ENCODE measurements around the gene MASP2.

MASP2 gene

GRCh38 chr1:11059155-11059967 lies 12.3 kb upstream of the MASP2 start:
- Histone ChIP-seq H2AFZ (ENCODE audit: insufficient read depth, low read length, poor library complexity) (peak overlapping the region; percentile 87), H3K79me2 (ENCODE audit: control insufficient read depth, insufficient read depth, low read length, poor library complexity) (peaks cover 9% of the 10 kb centered on the region), H3K4ac (ENCODE audit: low read depth, low read length) (peak overlapping the region; percentile 41), H3K4me3 (ENCODE audit: low read depth, low read length) (peak overlapping the region; percentile 89), H3K9me3 (ENCODE audit: insufficient read depth, low read depth, low read length) (no peaks in the 10 kb centered on the region), H3K79me1 (ENCODE audit: low read length) (peaks cover 2% of the 10 kb centered on the region), H4K12ac (ENCODE audit: low read depth, low read length) (no peak overlapping the region), H2BK120ac (ENCODE audit: insufficient read depth, low read length, poor library complexity) (no peak overlapping the region), H3K23ac (ENCODE audit: low read length) (no peak overlapping the region), H3K18ac (ENCODE audit: low read length) (peak overlapping the region; percentile 13), H3K27me3 (ENCODE audit: insufficient read depth, low read length) (no peaks in the 10 kb centered on the region), H3K14ac (ENCODE audit: low read length) (peak overlapping the region; percentile 74), H2AK5ac (ENCODE audit: low read length) (no peak overlapping the region), H2BK12ac (ENCODE audit: low read length) (no peak overlapping the region), H3K9ac (ENCODE audit: low read length) (peak overlapping the region; percentile 81), H3K4me2 (ENCODE audit: low read length) (peak overlapping the region; percentile 68), H4K91ac (ENCODE audit: low read depth, low read length) (peak overlapping the region; percentile 64), H3K36me3 (ENCODE audit: control insufficient read depth in 1 of 2, insufficient read depth in 2 of 2, low read length in 2 of 2) (peaks cover 26 to 27% of the 10 kb centered on the region in 2 experiments), H3K27ac (ENCODE audit: low read depth, low read length) (no peak overlapping the region), H2BK5ac (ENCODE audit: low read depth, low read length, poor library complexity) (peak overlapping the region; percentile 14), H3K4me1 (ENCODE audit: control insufficient read depth in 1 of 2, insufficient read depth in 2 of 2, low read length in 2 of 2) (peaks cover 0 to 11% of the 10 kb centered on the region in 2 experiments), H4K8ac (ENCODE audit: low read depth, low read length) (peak overlapping the region; percentile 64)
- WGBS (ENCODE audit: extremely low coverage, insufficient coverage, insufficient read length) = no CpG with 5 or more reads among the region's 72 CpGs
- peak; percentile 32 to 62 for DNase-seq

- Histone ChIP-seq H3K79me2 (ENCODE audit: control insufficient read depth, insufficient read depth, low read length, poor library complexity) (peaks cover 9% of the 10 kb centered on the region), H3K9me3 (ENCODE audit: insufficient read depth, low read depth, low read length) (no peaks in the 10 kb centered on the region), H4K8ac (ENCODE audit: low read depth, low read length) (no peak overlapping the region), H3K18ac (ENCODE audit: low read length) (no peak overlapping the region), H2AK5ac (ENCODE audit: low read length) (no peak overlapping the region), H3K27ac (ENCODE audit: low read depth, low read length) (no peak overlapping the region), H3K4me2 (ENCODE audit: low read length) (peak overlapping the region; percentile 68), H2BK12ac (ENCODE audit: low read length) (no peak overlapping the region), H3K27me3 (ENCODE audit: insufficient read depth, low read length) (no peaks in the 10 kb centered on the region), H3K4me1 (ENCODE audit: control insufficient read depth in 1 of 2, insufficient read depth in 2 of 2, low read length in 2 of 2) (peaks cover 1 to 11% of the 10 kb centered on the region in 2 experiments), H4K91ac (ENCODE audit: low read depth, low read length) (no peak overlapping the region), H2BK120ac (ENCODE audit: insufficient read depth, low read length, poor library complexity) (no peak overlapping the region), H3K4me3 (ENCODE audit: low read depth, low read length) (peak overlapping the region; percentile 89), H3K79me1 (ENCODE audit: low read length) (peaks cover 2% of the 10 kb centered on the region), H3K4ac (ENCODE audit: low read depth, low read length) (no peak overlapping the region), H3K23ac (ENCODE audit: low read length) (no peak overlapping the region), H2AFZ (ENCODE audit: insufficient read depth, low read length, poor library complexity) (no peak overlapping the region), H3K14ac (ENCODE audit: low read length) (no peak overlapping the region), H4K12ac (ENCODE audit: low read depth, low read length) (no peak overlapping the region), H3K36me3 (ENCODE audit: control insufficient read depth in 1 of 2, insufficient read depth in 2 of 2, low read length in 2 of 2) (peaks cover 23 to 24% of the 10 kb centered on the region in 2 experiments), H3K9ac (ENCODE audit: low read length) (peak overlapping the region; percentile 81), H2BK5ac (ENCODE audit: low read depth, low read length, poor library complexity) (no peak overlapping the region)
- WGBS (ENCODE audit: extremely low coverage, insufficient coverage, insufficient read length) = no CpG with 5 or more reads among the region's 28 CpGs
- no peak for DNase-seq
Observed at GRCh38 chr1:11058595-11059154, 11.6 kb upstream of the MASP2 start.

GRCh38 chr1:11058026-11058425 lies 11.0 kb upstream of the MASP2 start:
- Histone ChIP-seq H3K27ac (ENCODE audit: low read depth, low read length) (no peak overlapping the region), H3K4me2 (ENCODE audit: low read length) (no peak overlapping the region), H3K23ac (ENCODE audit: low read length) (no peak overlapping the region), H3K14ac (ENCODE audit: low read length) (no peak overlapping the region), H2BK120ac (ENCODE audit: insufficient read depth, low read length, poor library complexity) (no peak overlapping the region), H4K12ac (ENCODE audit: low read depth, low read length) (no peak overlapping the region), H3K4me1 (ENCODE audit: control insufficient read depth in 1 of 2, insufficient read depth in 2 of 2, low read length in 2 of 2) (peaks cover 3 to 11% of the 10 kb centered on the region in 2 experiments), H3K9me3 (ENCODE audit: insufficient read depth, low read depth, low read length) (no peaks in the 10 kb centered on the region), H3K79me1 (ENCODE audit: low read length) (peaks cover 2% of the 10 kb centered on the region), H3K36me3 (ENCODE audit: control insufficient read depth in 1 of 2, insufficient read depth in 2 of 2, low read length in 2 of 2) (peaks cover 19% of the 10 kb centered on the region in 2 experiments), H3K4me3 (ENCODE audit: low read depth, low read length) (no peak overlapping the region), H3K9ac (ENCODE audit: low read length) (no peak overlapping the region), H2AK5ac (ENCODE audit: low read length) (no peak overlapping the region), H3K27me3 (ENCODE audit: insufficient read depth, low read length) (no peaks in the 10 kb centered on the region), H3K18ac (ENCODE audit: low read length) (no peak overlapping the region), H4K8ac (ENCODE audit: low read depth, low read length) (no peak overlapping the region), H2BK5ac (ENCODE audit: low read depth, low read length, poor library complexity) (no peak overlapping the region), H3K79me2 (ENCODE audit: control insufficient read depth, insufficient read depth, low read length, poor library complexity) (peaks cover 9% of the 10 kb centered on the region), H2AFZ (ENCODE audit: insufficient read depth, low read length, poor library complexity) (no peak overlapping the region), H3K4ac (ENCODE audit: low read depth, low read length) (no peak overlapping the region), H4K91ac (ENCODE audit: low read depth, low read length) (no peak overlapping the region), H2BK12ac (ENCODE audit: low read length) (no peak overlapping the region)
- no CpG with 5 or more reads among the region's 14 CpGs for WGBS (ENCODE audit: extremely low coverage, insufficient coverage, insufficient read length)
- no peak for DNase-seq

- H3K23ac ChIP-seq (ENCODE audit: low read length) = no peak overlapping the region
- peaks cover 2% of the 10 kb centered on the region for H3K79me1 ChIP-seq (ENCODE audit: low read length)
- peaks cover 3 to 11% of the 10 kb centered on the region in 2 experiments for H3K4me1 ChIP-seq (ENCODE audit: control insufficient read depth in 1 of 2, insufficient read depth in 2 of 2, low read length in 2 of 2)
- no peaks in the 10 kb centered on the region for H3K27me3 ChIP-seq (ENCODE audit: insufficient read depth, low read length)
- no peaks in the 10 kb centered on the region for H3K9me3 ChIP-seq (ENCODE audit: insufficient read depth, low read depth, low read length)
- no peak overlapping the region for H2AK5ac ChIP-seq (ENCODE audit: low read length)
- no CpG with 5 or more reads among the region's 8 CpGs for WGBS (ENCODE audit: extremely low coverage, insufficient coverage, insufficient read length)
- H4K91ac ChIP-seq (ENCODE audit: low read depth, low read length) = no peak overlapping the region
- no peak overlapping the region for H2BK120ac ChIP-seq (ENCODE audit: insufficient read depth, low read length, poor library complexity)
- H2BK5ac ChIP-seq (ENCODE audit: low read depth, low read length, poor library complexity) = no peak overlapping the region
- H3K9ac ChIP-seq (ENCODE audit: low read length) = no peak overlapping the region
- H2BK12ac ChIP-seq (ENCODE audit: low read length) = no peak overlapping the region
- DNase-seq = no peak
- H3K14ac ChIP-seq (ENCODE audit: low read length) = no peak overlapping the region
- H2AFZ ChIP-seq (ENCODE audit: insufficient read depth, low read length, poor library complexity) = no peak overlapping the region
- H4K8ac ChIP-seq (ENCODE audit: low read depth, low read length) = no peak overlapping the region
- H3K18ac ChIP-seq (ENCODE audit: low read length) = no peak overlapping the region
- H3K4me2 ChIP-seq (ENCODE audit: low read length) = no peak overlapping the region
- H3K4me3 ChIP-seq (ENCODE audit: low read depth, low read length) = no peak overlapping the region
- H3K36me3 ChIP-seq (ENCODE audit: control insufficient read depth in 1 of 2, insufficient read depth in 2 of 2, low read length in 2 of 2) = peaks cover 17 to 18% of the 10 kb centered on the region in 2 experiments
- H3K4ac ChIP-seq (ENCODE audit: low read depth, low read length) = no peak overlapping the region
- H3K27ac ChIP-seq (ENCODE audit: low read depth, low read length) = no peak overlapping the region
- H3K79me2 ChIP-seq (ENCODE audit: control insufficient read depth, insufficient read depth, low read length, poor library complexity) = peaks cover 9% of the 10 kb centered on the region
- no peak overlapping the region for H4K12ac ChIP-seq (ENCODE audit: low read depth, low read length)
Observed at GRCh38 chr1:11057477-11057876, 10.4 kb upstream of the MASP2 start.
